GM12872 (cell line): ENCODE data around the gene ADAM12.

Experiments
- TF ChIP-seq, protein P1 (sequence below): IDR thresholded peaks from 3 replicates; pipeline ENCODE4 v1.5.1; 2011; ENCODE audit warnings: low read depth, mild to moderate bottlenecking, low read length, moderate library complexity; ENCODE audit not compliant: insufficient read depth

Gene ADAM12

GRCh38 chr10:126123466-126123865, 264.8 kb downstream of the ADAM12 start:
- TF ChIP-seq, protein P1, sequence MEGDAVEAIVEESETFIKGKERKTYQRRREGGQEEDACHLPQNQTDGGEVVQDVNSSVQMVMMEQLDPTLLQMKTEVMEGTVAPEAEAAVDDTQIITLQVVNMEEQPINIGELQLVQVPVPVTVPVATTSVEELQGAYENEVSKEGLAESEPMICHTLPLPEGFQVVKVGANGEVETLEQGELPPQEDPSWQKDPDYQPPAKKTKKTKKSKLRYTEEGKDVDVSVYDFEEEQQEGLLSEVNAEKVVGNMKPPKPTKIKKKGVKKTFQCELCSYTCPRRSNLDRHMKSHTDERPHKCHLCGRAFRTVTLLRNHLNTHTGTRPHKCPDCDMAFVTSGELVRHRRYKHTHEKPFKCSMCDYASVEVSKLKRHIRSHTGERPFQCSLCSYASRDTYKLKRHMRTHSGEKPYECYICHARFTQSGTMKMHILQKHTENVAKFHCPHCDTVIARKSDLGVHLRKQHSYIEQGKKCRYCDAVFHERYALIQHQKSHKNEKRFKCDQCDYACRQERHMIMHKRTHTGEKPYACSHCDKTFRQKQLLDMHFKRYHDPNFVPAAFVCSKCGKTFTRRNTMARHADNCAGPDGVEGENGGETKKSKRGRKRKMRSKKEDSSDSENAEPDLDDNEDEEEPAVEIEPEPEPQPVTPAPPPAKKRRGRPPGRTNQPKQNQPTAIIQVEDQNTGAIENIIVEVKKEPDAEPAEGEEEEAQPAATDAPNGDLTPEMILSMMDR = no peak

DNA sequence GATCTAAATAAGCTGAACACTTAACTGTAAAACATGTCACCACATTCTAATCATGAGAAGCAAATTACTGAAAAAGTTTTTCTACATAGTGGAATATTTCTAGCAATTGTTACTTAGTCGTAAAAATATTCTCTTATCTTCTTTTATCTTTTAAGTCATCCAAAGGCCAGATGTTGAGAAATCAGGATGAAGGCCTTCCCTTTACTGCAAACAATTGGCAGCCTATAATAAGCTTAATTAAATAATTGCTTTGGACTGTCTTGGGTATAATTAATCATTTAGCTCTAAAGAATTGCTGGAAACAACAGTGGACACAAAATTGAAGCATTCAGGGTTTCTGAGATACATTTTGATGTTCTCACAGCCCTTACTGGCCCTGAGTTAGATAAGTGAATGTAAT, 265.4 kb downstream of the ADAM12 start:
- TF ChIP-seq, protein P1 = no peak

- TF ChIP-seq, protein P1 = no peak
Observed at GRCh38 chr10:126119599-126119998, 268.7 kb downstream of the ADAM12 start.

DNA sequence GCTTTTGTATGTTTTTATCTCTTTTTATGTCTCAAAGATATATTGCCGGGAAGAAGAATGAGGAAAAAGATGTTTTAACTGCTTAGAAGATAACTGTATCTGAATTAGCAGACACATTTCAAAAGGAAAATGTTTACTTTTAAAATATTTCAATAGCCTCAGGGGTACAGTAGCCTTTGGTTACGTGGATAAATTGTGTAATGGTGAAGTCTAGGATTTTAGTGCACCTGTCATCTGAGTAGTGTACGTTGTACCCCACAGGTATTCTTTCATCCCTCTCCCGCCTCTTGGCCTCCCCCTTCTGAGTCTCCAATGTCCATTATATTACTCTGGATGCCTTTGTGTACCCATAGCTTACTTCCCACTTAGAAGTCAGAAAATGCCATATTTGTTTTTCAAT, 269.8 kb downstream of the ADAM12 start:
- TF ChIP-seq, protein P1 = no peak

GRCh38 chr10:126117196-126117595, 271.1 kb downstream of the ADAM12 start:
- TF ChIP-seq, protein P1 = no peak

DNA sequence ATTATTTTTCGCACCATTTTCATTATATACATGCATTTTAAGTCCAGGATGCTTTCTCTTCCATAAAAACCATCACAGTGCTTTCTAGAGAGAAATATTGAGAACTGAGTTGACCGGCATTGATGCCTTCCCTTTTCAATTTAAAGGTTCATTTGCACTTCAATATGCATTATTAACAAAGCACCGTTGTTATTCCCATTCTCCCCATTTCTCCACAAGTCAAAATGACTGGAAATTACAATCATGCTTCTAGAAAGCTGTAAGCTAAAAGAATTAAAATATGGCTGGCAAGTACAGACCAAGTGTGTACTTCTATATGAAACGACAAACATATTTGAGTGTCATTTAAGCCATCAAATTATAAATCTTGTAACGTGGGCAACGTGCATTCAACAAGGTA, 272.4 kb downstream of the ADAM12 start:
- TF ChIP-seq, protein P1 = no peak

DNA sequence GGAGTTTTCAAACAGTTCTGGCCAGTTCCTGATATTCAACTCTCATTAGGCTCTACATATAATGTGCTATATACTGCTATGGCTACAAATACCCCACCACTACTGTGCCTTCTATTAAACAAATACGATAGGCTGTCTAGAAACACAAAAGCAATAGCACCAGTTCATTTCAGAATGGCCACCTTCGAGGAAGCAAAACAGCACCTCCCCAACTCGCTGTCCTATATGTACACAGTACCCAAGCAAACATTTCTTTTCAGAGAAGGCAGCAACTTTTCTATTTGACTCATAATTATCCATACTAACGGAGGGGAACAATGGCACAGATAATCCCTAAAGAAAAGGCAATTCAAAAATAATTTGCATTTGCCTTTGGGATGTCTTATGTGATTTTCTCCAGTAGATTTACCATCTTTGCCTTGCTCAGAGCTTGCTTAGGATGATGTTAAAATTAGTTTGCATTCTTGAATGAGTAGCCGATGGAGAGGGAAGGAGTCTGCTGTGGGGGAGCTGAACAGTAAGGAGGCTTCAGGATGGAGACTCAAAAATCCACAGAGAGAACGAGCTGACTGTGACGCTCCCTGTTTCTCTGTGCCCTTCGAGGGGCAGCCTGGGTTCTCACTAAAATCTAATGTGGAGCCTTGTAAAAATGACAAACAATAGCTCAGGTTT, 273.3 kb downstream of the ADAM12 start:
- TF ChIP-seq, protein P1 = no peak
